ENCODE measurements around the gene HSPBAP1. TPM values are rescaled to one million over a fixed set of nuclear protein-coding genes. Genes with fewer than 3 reads are reported as not detected.
"Not testable (repeated sequence)": the region's sequence is repeated elsewhere in the genome, so short reads cannot be mapped to it uniquely, and the experiment has no call there.

HSPBAP1 gene
- total RNA-seq, 4 donors from 2014 or later, result 12.4 to 17.3 (median 15.8) TPM

DNA sequence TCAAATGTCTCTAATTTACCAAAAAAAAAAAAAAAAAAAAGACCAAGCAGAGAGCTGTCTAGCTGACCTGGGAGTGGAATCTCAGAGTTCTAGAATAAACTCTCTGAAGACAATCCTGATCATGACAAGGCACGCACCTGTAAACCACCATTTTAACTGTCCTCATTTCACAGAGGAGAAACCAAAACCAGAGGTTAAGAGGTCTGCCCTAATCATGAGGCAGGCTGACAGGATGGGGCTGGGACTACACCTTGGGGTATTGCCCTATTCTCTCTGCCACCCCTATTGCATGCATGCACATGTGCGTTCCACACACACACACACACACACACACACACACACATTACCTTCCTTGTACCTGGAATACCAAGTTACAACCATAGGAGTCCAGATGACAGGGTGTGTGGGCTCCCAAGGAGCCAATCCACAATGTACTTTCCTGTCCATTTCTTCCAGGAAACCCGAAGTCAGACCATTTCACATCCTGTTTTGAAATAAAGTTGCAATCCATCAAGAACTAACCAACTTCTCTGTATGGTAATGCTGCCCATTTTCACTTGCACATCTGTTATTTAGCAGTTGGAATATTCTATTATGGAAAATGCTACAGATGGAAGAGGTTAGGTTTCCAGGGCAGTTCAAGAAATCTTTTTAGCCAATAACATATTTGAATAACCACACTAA is 34.6 kb downstream of the HSPBAP1 start:
- no peaks in the 10 kb centered on the region for H3K27me3 ChIP-seq
- H3K9me3 ChIP-seq, result no peaks in the 10 kb centered on the region
- H3K36me3 ChIP-seq, result no peaks in the 10 kb centered on the region
- H3K4me1 ChIP-seq, result peaks cover 15 to 32% of the 10 kb centered on the region in 2 donors
- peak overlapping the region in 1 of 3 donors; percentile 24 for H3K27ac ChIP-seq
- intact Hi-C loops (cut with DNase I), result no loop called here
- no peak for DNase-seq
- WGBS, 2 donors, result 79 to 89% methylated on average over 3 of the region's 3 CpGs
- TF ChIP-seq, protein P1, sequence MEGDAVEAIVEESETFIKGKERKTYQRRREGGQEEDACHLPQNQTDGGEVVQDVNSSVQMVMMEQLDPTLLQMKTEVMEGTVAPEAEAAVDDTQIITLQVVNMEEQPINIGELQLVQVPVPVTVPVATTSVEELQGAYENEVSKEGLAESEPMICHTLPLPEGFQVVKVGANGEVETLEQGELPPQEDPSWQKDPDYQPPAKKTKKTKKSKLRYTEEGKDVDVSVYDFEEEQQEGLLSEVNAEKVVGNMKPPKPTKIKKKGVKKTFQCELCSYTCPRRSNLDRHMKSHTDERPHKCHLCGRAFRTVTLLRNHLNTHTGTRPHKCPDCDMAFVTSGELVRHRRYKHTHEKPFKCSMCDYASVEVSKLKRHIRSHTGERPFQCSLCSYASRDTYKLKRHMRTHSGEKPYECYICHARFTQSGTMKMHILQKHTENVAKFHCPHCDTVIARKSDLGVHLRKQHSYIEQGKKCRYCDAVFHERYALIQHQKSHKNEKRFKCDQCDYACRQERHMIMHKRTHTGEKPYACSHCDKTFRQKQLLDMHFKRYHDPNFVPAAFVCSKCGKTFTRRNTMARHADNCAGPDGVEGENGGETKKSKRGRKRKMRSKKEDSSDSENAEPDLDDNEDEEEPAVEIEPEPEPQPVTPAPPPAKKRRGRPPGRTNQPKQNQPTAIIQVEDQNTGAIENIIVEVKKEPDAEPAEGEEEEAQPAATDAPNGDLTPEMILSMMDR (IDR thresholded peaks at IDR 0.05), result no peak
- no peak for TF ChIP-seq POLR2A (IDR thresholded peaks at IDR 0.05)
- no peak overlapping the region for H3K4me3 ChIP-seq (replicated peaks in 1 of 3)

DNA sequence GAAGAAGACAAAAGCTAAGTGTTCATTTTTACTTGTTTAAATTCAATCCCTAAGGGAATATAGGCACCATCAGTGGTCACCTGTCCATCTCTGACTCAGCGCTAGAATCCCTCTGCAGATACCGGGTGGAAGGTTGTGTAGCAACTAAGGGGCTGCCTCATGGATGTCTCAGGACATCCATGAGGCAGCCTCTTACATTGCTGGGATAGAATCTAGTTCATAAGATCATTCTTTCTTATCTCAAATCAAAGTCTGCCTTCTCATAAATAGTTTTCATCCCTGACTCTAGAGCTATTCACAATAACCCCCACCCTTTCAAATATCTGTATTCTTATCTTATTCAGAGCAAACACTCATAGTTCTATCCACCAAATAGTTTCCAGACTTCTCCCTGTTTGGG is 38.1 kb downstream of the HSPBAP1 start:
- Histone ChIP-seq H3K4me3 (replicated peaks in 1 of 3) (no peak overlapping the region), H3K36me3 (no peaks in the 10 kb centered on the region), H3K9me3 (no peaks in the 10 kb centered on the region), H3K27me3 (no peaks in the 10 kb centered on the region), H3K4me1 (peaks cover 6 to 17% of the 10 kb centered on the region in 2 donors), H3K27ac (no peak overlapping the region)
- DNase-seq, result no peak
- TF ChIP-seq, protein P1 (IDR thresholded peaks at IDR 0.05), result no peak
- no peak for TF ChIP-seq POLR2A (IDR thresholded peaks at IDR 0.05)
- intact Hi-C loops (cut with DNase I), result no loop called here
- 97 to 98% methylated on average over 2 of the region's 2 CpGs for WGBS, 2 donors

DNA sequence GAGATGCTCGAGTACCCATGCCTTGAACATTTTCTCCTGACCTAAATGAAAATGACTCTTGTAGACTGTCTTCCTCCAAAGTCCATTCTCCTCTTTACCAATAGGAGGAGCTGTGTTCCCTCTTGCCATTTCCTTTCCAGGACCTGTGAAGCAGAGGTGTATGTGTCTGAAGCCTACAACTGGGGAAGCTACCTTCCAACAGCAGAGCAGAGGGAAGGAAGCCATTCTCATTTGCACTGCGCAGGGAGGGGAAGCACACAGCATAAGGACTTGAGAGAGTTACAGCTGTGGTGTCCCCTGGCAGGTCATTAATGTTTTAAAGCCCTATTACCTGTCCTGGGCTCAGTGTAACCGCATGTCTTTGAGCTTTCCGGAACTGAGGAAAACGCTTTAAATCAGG is 38.7 kb downstream of the HSPBAP1 start:
- DNase-seq, result no peak
- no peak overlapping the region for H3K27ac ChIP-seq
- intact Hi-C loops (cut with DNase I), result no loop called here
- 74 to 80% methylated on average over 5 of the region's 5 CpGs for WGBS, 2 donors
- H3K36me3 ChIP-seq, result no peaks in the 10 kb centered on the region
- H3K4me1 ChIP-seq, result peaks cover under 1 to 11% of the 10 kb centered on the region in 2 donors
- no peaks in the 10 kb centered on the region for H3K9me3 ChIP-seq
- H3K4me3 ChIP-seq (replicated peaks in 1 of 3), result no peak overlapping the region
- H3K27me3 ChIP-seq, result no peaks in the 10 kb centered on the region
- TF ChIP-seq, protein P1 (IDR thresholded peaks at IDR 0.05), result peak in 5 of 6 experiments; percentile 56 to 77 (median 68)
- no peak for TF ChIP-seq POLR2A (IDR thresholded peaks at IDR 0.05)

DNA sequence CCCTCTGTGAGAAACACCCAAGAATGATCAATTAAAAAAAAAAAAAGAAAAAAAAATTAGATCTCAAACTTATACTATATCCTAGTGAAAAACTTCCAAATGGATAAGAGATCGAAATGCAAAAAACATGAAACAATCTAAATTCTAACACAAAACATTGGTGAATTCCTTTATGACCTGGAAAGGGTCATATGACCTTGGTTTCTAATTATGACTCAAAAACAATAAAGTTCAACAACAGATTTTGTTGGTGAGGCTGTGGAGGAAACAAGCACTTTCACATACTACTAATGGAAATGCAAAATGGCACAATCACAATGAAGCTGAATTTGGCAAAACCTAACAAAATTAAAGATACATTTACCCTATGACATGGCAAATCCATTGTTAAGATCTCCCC is 45.3 kb downstream of the HSPBAP1 start:
- Histone ChIP-seq H3K4me1 (no peaks in the 10 kb centered on the region), H3K27ac (no peak overlapping the region), H3K36me3 (no peaks in the 10 kb centered on the region), H3K9me3 (no peaks in the 10 kb centered on the region), H3K4me3 (replicated peaks in 1 of 3) (no peak overlapping the region), H3K27me3 (no peaks in the 10 kb centered on the region)
- WGBS, 2 donors, result 100% methylated on average over 1 of the region's 1 CpG
- TF ChIP-seq, protein P1 (IDR thresholded peaks at IDR 0.05), result no peak
- no peak for TF ChIP-seq POLR2A (IDR thresholded peaks at IDR 0.05)
- intact Hi-C loops (cut with DNase I), result no loop called here
- no peak for DNase-seq

DNA sequence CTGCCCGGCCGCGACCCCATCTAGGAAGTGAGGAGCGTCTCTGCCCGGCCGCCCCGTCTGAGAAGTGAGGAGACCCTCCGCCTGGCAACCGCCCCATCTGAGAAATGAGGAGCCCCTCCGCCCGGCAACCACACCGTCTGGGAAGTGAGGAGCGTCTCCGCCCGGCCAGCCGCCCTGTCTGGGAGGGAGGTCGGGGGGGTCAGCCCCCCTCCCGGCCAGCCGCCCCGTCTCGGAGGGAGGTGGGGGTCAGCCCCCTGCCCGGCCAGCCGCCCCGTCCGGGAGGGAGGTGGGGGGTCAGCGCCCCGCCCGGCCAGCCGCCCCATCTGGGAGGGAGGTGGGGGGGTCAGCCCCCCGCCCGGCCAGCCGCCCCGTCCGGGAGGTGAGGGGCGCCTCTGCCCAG is 46.3 kb downstream of the HSPBAP1 start:
- DNase-seq; H3K36me3 ChIP-seq; H3K4me1 ChIP-seq; intact Hi-C loops (cut with DNase I); H3K27ac ChIP-seq; H3K27me3 ChIP-seq; H3K4me3 ChIP-seq (replicated peaks in 1 of 3); H3K9me3 ChIP-seq: not testable (repeated sequence)
- WGBS, 2 donors, result 97 to 100% methylated on average over 3 to 6 of the region's 35 CpGs
